Mucosa of rectum (tissue), 2 donors: ENCODE data around the gene CAMK2B.

ENCODE experiments used
- H3K27ac ChIP-seq, 2 donors: one replicate each; pipeline ENCODE4 v1.7.0; 2013; ENCODE audit warnings: inconsistent platforms in 2 of 2, low read depth in 2 of 2, low read length in 2 of 2
- H3K27me3 ChIP-seq, 2 donors: one replicate each; pipeline ENCODE4 v1.7.0; 2013; ENCODE audit warnings: low read length in 2 of 2; ENCODE audit not compliant: control insufficient read depth in 2 of 2, insufficient read depth in 2 of 2
- H3K36me3 ChIP-seq, 2 donors: one replicate each; pipeline ENCODE4 v1.7.0; 2013; ENCODE audit warnings: low read length in 2 of 2; ENCODE audit not compliant: control insufficient read depth in 2 of 2, insufficient read depth in 2 of 2
- H3K4me1 ChIP-seq, 2 donors: one replicate each; pipeline ENCODE4 v1.7.0; 2013; ENCODE audit warnings: low read length in 2 of 2, mild to moderate bottlenecking in 1 of 2; ENCODE audit not compliant: control insufficient read depth in 2 of 2, insufficient read depth in 2 of 2
- H3K4me3 ChIP-seq, 2 donors: one replicate each; pipeline ENCODE4 v1.7.0; 2013; ENCODE audit warnings: low read length in 2 of 2
- H3K9ac ChIP-seq, 2 donors: one replicate each; pipeline ENCODE4 v1.7.0; 2013; ENCODE audit warnings: low read length in 2 of 2, low read depth in 1 of 2, mild to moderate bottlenecking in 1 of 2
- H3K9me3 ChIP-seq, 2 donors: one replicate each; pipeline ENCODE4 v1.7.0; 2013; ENCODE audit warnings: low read length in 2 of 2; ENCODE audit not compliant: control insufficient read depth in 2 of 2
- donor health status: healthy.
- donor health status: Normal muscosa, but diverticular disease.

The CAMK2B gene

GRCh38 chr7:44231088-44231487, 94.3 kb downstream of the CAMK2B start:
- no peaks in the 10 kb centered on the region for H3K36me3 ChIP-seq
- H3K27ac ChIP-seq = no peak overlapping the region
- no peak overlapping the region for H3K9ac ChIP-seq
- H3K4me3 ChIP-seq = no peak overlapping the region
- no peaks in the 10 kb centered on the region for H3K4me1 ChIP-seq
- no peaks in the 10 kb centered on the region for H3K9me3 ChIP-seq
- no peaks in the 10 kb centered on the region for H3K27me3 ChIP-seq

- Histone ChIP-seq H3K36me3 (no peaks in the 10 kb centered on the region), H3K27ac (no peak overlapping the region), H3K9ac (no peak overlapping the region), H3K9me3 (no peaks in the 10 kb centered on the region), H3K4me3 (no peak overlapping the region), H3K4me1 (no peaks in the 10 kb centered on the region), H3K27me3 (no peaks in the 10 kb centered on the region)
Measured at GRCh38 chr7:44230286-44230685, 95.1 kb downstream of the CAMK2B start.

DNA sequence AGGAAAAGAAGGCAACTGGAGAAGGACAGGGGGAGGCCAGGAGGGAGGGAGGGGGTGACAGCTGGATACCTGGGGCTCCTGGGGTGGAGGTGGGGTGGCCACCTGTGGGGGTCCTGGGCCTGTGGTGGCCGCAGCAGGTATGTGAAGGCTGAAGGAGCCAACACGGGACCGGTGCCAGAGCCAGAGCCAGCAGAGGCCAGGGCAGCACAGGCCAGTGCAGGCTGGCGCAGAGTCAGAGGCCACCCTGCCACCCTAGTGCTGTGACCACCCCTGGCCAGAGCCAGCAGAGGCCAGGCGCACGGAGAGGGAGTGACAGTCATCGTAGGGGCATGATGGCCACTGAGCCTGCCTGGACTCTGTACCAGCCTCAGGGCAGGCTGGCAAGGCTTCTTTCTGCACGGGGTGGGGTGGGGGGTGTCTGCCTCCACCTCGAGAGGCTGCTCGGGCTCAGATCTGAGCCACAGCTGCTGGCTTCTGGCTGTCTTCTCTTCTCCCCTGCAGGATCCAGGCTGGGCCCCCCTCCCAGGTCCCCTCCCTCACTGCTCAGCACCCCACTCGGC, 95.8 kb downstream of the CAMK2B start:
- H3K9ac ChIP-seq = no peak overlapping the region
- H3K27me3 ChIP-seq = no peaks in the 10 kb centered on the region
- H3K9me3 ChIP-seq = no peaks in the 10 kb centered on the region
- no peaks in the 10 kb centered on the region for H3K36me3 ChIP-seq
- no peak overlapping the region for H3K27ac ChIP-seq
- no peak overlapping the region for H3K4me3 ChIP-seq
- H3K4me1 ChIP-seq = no peaks in the 10 kb centered on the region

GRCh38 chr7:44228571-44229350, 96.6 kb downstream of the CAMK2B start:
- no peak overlapping the region for H3K4me3 ChIP-seq
- no peak overlapping the region for H3K27ac ChIP-seq
- H3K4me1 ChIP-seq = no peaks in the 10 kb centered on the region
- no peak overlapping the region for H3K9ac ChIP-seq
- no peaks in the 10 kb centered on the region for H3K27me3 ChIP-seq
- no peaks in the 10 kb centered on the region for H3K9me3 ChIP-seq
- no peaks in the 10 kb centered on the region for H3K36me3 ChIP-seq

GRCh38 chr7:44227911-44228310, 97.5 kb downstream of the CAMK2B start:
- no peaks in the 10 kb centered on the region for H3K27me3 ChIP-seq
- no peaks in the 10 kb centered on the region for H3K4me1 ChIP-seq
- no peak overlapping the region for H3K27ac ChIP-seq
- H3K9me3 ChIP-seq = no peaks in the 10 kb centered on the region
- H3K36me3 ChIP-seq = no peaks in the 10 kb centered on the region
- no peak overlapping the region for H3K4me3 ChIP-seq
- no peak overlapping the region for H3K9ac ChIP-seq

- Histone ChIP-seq H3K36me3 (no peaks in the 10 kb centered on the region), H3K9me3 (no peaks in the 10 kb centered on the region), H3K27me3 (no peaks in the 10 kb centered on the region), H3K4me1 (no peaks in the 10 kb centered on the region), H3K9ac (no peak overlapping the region), H3K27ac (no peak overlapping the region), H3K4me3 (no peak overlapping the region)
Measured at GRCh38 chr7:44226396-44226753, 99.0 kb downstream of the CAMK2B start.

DNA sequence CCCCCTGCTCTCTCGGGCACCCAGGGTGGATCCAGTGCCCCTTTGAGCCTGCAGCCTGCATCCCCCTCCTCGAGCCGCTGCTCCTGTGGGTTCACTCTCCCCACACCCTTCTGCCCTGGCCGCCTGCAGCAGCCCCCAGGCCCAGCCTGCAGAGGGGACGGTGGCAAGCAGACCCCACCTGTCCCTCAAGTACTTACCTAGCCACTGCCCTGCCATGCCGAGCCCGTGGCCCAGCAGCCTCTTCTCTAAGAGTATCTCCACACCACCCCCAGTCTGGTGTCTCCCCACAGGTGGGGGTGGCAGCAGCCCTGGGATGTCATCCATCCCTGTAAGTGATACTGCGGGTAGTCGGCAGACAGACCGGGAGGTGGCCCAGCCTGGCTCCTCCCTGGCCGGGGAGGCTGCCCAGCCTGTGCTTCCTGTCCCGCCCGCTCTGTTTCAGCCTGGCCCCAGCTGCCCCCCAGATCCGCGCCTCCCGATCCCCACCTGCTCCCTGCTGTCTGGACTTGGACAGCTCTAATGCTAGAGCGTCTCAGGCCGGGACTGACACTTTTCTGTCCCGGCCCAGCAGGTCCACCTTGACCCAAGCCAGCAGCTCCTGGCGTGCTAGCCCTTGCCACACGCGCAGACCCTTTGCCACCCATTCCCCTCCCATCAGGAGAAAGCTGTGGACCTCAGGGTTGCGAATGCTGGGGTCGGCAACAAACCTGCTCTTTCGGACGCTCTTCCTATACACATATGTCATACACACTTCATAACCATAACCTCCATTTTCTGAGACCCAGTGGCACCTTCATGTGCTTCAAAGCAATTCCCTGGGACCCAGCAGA, 99.6 kb downstream of the CAMK2B start:
- Histone ChIP-seq H3K9ac (no peak overlapping the region), H3K27ac (no peak overlapping the region), H3K4me1 (no peaks in the 10 kb centered on the region), H3K9me3 (no peaks in the 10 kb centered on the region), H3K4me3 (no peak overlapping the region), H3K27me3 (no peaks in the 10 kb centered on the region), H3K36me3 (no peaks in the 10 kb centered on the region)

GRCh38 chr7:44224974-44225565, 100.3 kb downstream of the CAMK2B start:
- no peak overlapping the region for H3K27ac ChIP-seq
- H3K9me3 ChIP-seq = no peaks in the 10 kb centered on the region

GRCh38 chr7:44224080-44224973, 101.1 kb downstream of the CAMK2B start:
- no peaks in the 10 kb centered on the region for H3K27me3 ChIP-seq
- no peak overlapping the region for H3K4me3 ChIP-seq
- no peak overlapping the region for H3K9ac ChIP-seq
- H3K27ac ChIP-seq = no peak overlapping the region
- no peaks in the 10 kb centered on the region for H3K36me3 ChIP-seq
- no peaks in the 10 kb centered on the region for H3K4me1 ChIP-seq
- H3K9me3 ChIP-seq = no peaks in the 10 kb centered on the region

More at GRCh38 chr7:44224974-44225565, 100.3 kb downstream of the CAMK2B start:
- no peaks in the 10 kb centered on the region for H3K36me3 ChIP-seq
- no peaks in the 10 kb centered on the region for H3K4me1 ChIP-seq
- H3K27me3 ChIP-seq = no peaks in the 10 kb centered on the region
- no peak overlapping the region for H3K4me3 ChIP-seq
- H3K9ac ChIP-seq = no peak overlapping the region
